H1 (cell line): Measurements from ENCODE around the gene KIF26A.

Source experiments
- BRCA1 ChIP-seq: IDR thresholded peaks from 2 replicates; pipeline ENCODE4 v1.6.1; 2012; ENCODE audit warnings: low read depth, low read length, improper control_type of control experiment
- CHD7 ChIP-seq: fragments of 300-600 bp; sonication (generic); IDR thresholded peaks from 2 replicates; pipeline ENCODE4 v1.7.1; 2012; ENCODE audit warnings: low read length, moderate library complexity, mild to moderate bottlenecking, inconsistent platforms; ENCODE audit not compliant: insufficient replicate concordance
- CTCF ChIP-seq, 3 experiments: IDR thresholded peaks; 1 replicate in 2 of 3; 2 replicates in 1 of 3; pipeline versions ENCODE4 v1.5.1 to v1.6.1; 2011; ENCODE audit warnings: low read length in 3 of 3, mild to moderate bottlenecking in 3 of 3, inconsistent platforms in 2 of 3, low read depth in 1 of 3, moderate library complexity in 1 of 3; ENCODE audit not compliant: insufficient read depth in 1 of 3; ENCODE audit errors: control extremely low read depth in 1 of 3
- FOSL1 ChIP-seq: IDR thresholded peaks from 2 replicates; pipeline ENCODE4 v1.6.1; 2011; ENCODE audit warnings: mild to moderate bottlenecking, low read depth, low read length, moderate library complexity; ENCODE audit not compliant: insufficient read depth
- GTF2F1 ChIP-seq: IDR thresholded peaks from 2 replicates; pipeline ENCODE4 v1.6.1; 2012; ENCODE audit warnings: low read depth, low read length, improper control_type of control experiment, borderline replicate concordance
- POLR2A ChIP-seq, 2 experiments: IDR thresholded peaks; 1 replicate in 1 of 2; 2 replicates in 1 of 2; pipeline ENCODE4 v1.6.1; 2011; ENCODE audit warnings: low read depth in 2 of 2, low read length in 2 of 2, mild to moderate bottlenecking in 2 of 2; ENCODE audit errors: control extremely low read depth in 1 of 2
- SAP30 ChIP-seq: fragments of 300-600 bp; sonication (generic); IDR thresholded peaks from 2 replicates; pipeline ENCODE4 v1.7.1; 2012; ENCODE audit warnings: low read length, moderate library complexity, mild to moderate bottlenecking, inconsistent platforms; ENCODE audit not compliant: insufficient read depth, insufficient replicate concordance
- SP1 ChIP-seq: IDR thresholded peaks from 2 replicates; pipeline ENCODE4 v1.6.1; 2011; ENCODE audit warnings: low read depth, low read length
- ZNF274 ChIP-seq: IDR thresholded peaks from 2 replicates; pipeline ENCODE4 v1.7.0; 2012; ENCODE audit warnings: low read length, borderline replicate concordance; ENCODE audit errors: extremely low read depth

GRCh38 chr14:104098272-104099095 is 39.9 kb upstream of the KIF26A start:
- TF ChIP-seq SP1 (no peak), POLR2A (IDR thresholded peaks at IDR 0.05; ENCODE audit: control extremely low read depth in 1 of 2, low read depth in 2 of 2, low read length in 2 of 2) (no peak), SAP30 (no peak), GTF2F1 (no peak), CTCF (IDR thresholded peaks at IDR 0.05; ENCODE audit: control extremely low read depth in 1 of 3, insufficient read depth in 1 of 3, low read depth in 1 of 3, low read length in 3 of 3) (no peak), FOSL1 (no peak), ZNF274 (no peak), CHD7 (no peak), BRCA1 (no peak)
